ENCODE data around the gene SIX3.

Gene SIX3

GRCh38 chr2:44957656-44958327, 16.3 kb downstream of the SIX3 start:
- Histone ChIP-seq H3K23ac (ENCODE audit: low read depth, low read length, poor library complexity) (no peak overlapping the region), H4K8ac (ENCODE audit: low read depth, low read length) (no peak overlapping the region), H3K79me1 (ENCODE audit: low read depth, low read length) (peaks cover 11% of the 10 kb centered on the region), H2BK5ac (ENCODE audit: low read length) (no peak overlapping the region), H2BK15ac (ENCODE audit: low read length) (no peak overlapping the region), H3K36me3 (replicated peaks in 1 of 2; ENCODE audit: control insufficient read depth in 2 of 2, insufficient read depth in 2 of 2, low read length in 2 of 2) (no peaks in the 10 kb centered on the region), H2BK120ac (ENCODE audit: low read depth, low read length) (no peak overlapping the region), H3K27me3 (ENCODE audit: control insufficient read depth in 3 of 3, insufficient read depth in 3 of 3, low read depth in 1 of 3, low read length in 3 of 3) (peaks cover 0 to 50% (median 23%) of the 10 kb centered on the region in 3 experiments), H3K14ac (ENCODE audit: low read length) (no peak overlapping the region), H2BK12ac (ENCODE audit: low read length) (no peak overlapping the region), H3K9me3 (replicated peaks in 1 of 2; ENCODE audit: control insufficient read depth in 2 of 2, insufficient read depth in 1 of 2, low read depth in 1 of 2, low read length in 2 of 2) (peaks cover 4 to 12% of the 10 kb centered on the region in 2 donors), H3K9ac (ENCODE audit: low read depth, low read length, poor library complexity) (no peak overlapping the region), H3K4me3 (ENCODE audit: low read length in 2 of 2) (no peak overlapping the region), H2AK5ac (ENCODE audit: low read depth, low read length) (no peak overlapping the region), H4K91ac (ENCODE audit: low read depth, low read length, poor library complexity) (no peak overlapping the region), H3K4me1 (ENCODE audit: control insufficient read depth in 2 of 2, insufficient read depth in 1 of 2, low read depth in 1 of 2, low read length in 2 of 2) (peaks cover 8 to 32% of the 10 kb centered on the region in 2 donors), H3K4ac (ENCODE audit: low read length) (no peak overlapping the region), H3K4me2 (ENCODE audit: insufficient read depth, low read length, poor library complexity, severe bottlenecking) (no peak overlapping the region), H3K18ac (ENCODE audit: low read length) (no peak overlapping the region), H3K27ac (replicated peaks; ENCODE audit: low read length) (no peak overlapping the region), H2AFZ (ENCODE audit: low read length) (no peak overlapping the region)
- WGBS, 2 donors (ENCODE audit: extremely low coverage in 2 of 2, insufficient read length in 2 of 2, insufficient replicate concordance in 1 of 2) = no CpG with 5 or more reads among the region's 6 CpGs
- DNase-seq (ENCODE audit: low spot score) = no peak

- no peak overlapping the region for H3K4me2 ChIP-seq (ENCODE audit: insufficient read depth, low read length, poor library complexity, severe bottlenecking)
- H3K4me1 ChIP-seq (ENCODE audit: control insufficient read depth in 2 of 2, insufficient read depth in 1 of 2, low read depth in 1 of 2, low read length in 2 of 2) = peaks cover 6 to 25% of the 10 kb centered on the region in 2 donors
- no peak overlapping the region for H2AK5ac ChIP-seq (ENCODE audit: low read depth, low read length)
- H3K27me3 ChIP-seq (ENCODE audit: control insufficient read depth in 3 of 3, insufficient read depth in 3 of 3, low read depth in 1 of 3, low read length in 3 of 3) = peaks cover 0 to 34% (median 9%) of the 10 kb centered on the region in 3 experiments
- peaks cover 8% of the 10 kb centered on the region for H3K79me1 ChIP-seq (ENCODE audit: low read depth, low read length)
- no peak overlapping the region for H3K9ac ChIP-seq (ENCODE audit: low read depth, low read length, poor library complexity)
- DNase-seq (ENCODE audit: low spot score) = no peak
- no peaks in the 10 kb centered on the region for H3K36me3 ChIP-seq (replicated peaks in 1 of 2; ENCODE audit: control insufficient read depth in 2 of 2, insufficient read depth in 2 of 2, low read length in 2 of 2)
- H2BK12ac ChIP-seq (ENCODE audit: low read length) = no peak overlapping the region
- H2BK15ac ChIP-seq (ENCODE audit: low read length) = no peak overlapping the region
- H3K27ac ChIP-seq (replicated peaks; ENCODE audit: low read length) = no peak overlapping the region
- no peak overlapping the region for H4K8ac ChIP-seq (ENCODE audit: low read depth, low read length)
- H3K14ac ChIP-seq (ENCODE audit: low read length) = no peak overlapping the region
- H3K4ac ChIP-seq (ENCODE audit: low read length) = no peak overlapping the region
- no peaks in the 10 kb centered on the region for H3K9me3 ChIP-seq (replicated peaks in 1 of 2; ENCODE audit: control insufficient read depth in 2 of 2, insufficient read depth in 1 of 2, low read depth in 1 of 2, low read length in 2 of 2)
- no peak overlapping the region for H3K4me3 ChIP-seq (ENCODE audit: low read length in 2 of 2)
- no peak overlapping the region for H3K23ac ChIP-seq (ENCODE audit: low read depth, low read length, poor library complexity)
- H3K18ac ChIP-seq (ENCODE audit: low read length) = no peak overlapping the region
- WGBS, 2 donors (ENCODE audit: extremely low coverage in 2 of 2, insufficient read length in 2 of 2, insufficient replicate concordance in 1 of 2) = no CpG with 5 or more reads among the region's 6 CpGs
- no peak overlapping the region for H2AFZ ChIP-seq (ENCODE audit: low read length)
- no peak overlapping the region for H2BK120ac ChIP-seq (ENCODE audit: low read depth, low read length)
- H4K91ac ChIP-seq (ENCODE audit: low read depth, low read length, poor library complexity) = no peak overlapping the region
- H2BK5ac ChIP-seq (ENCODE audit: low read length) = no peak overlapping the region
These were observed 18.4 kb downstream of the SIX3 start for GRCh38 chr2:44959855-44960254.

GRCh38 chr2:44960871-44961270, 19.4 kb downstream of the SIX3 start:
- no peak overlapping the region for H3K23ac ChIP-seq (ENCODE audit: low read depth, low read length, poor library complexity)
- H4K8ac ChIP-seq (ENCODE audit: low read depth, low read length) = no peak overlapping the region
- H3K14ac ChIP-seq (ENCODE audit: low read length) = no peak overlapping the region
- no peak overlapping the region for H4K91ac ChIP-seq (ENCODE audit: low read depth, low read length, poor library complexity)
- H3K4me1 ChIP-seq (ENCODE audit: control insufficient read depth in 2 of 2, insufficient read depth in 1 of 2, low read depth in 1 of 2, low read length in 2 of 2) = peaks cover 0 to 22% of the 10 kb centered on the region in 2 donors
- no peak overlapping the region for H3K9ac ChIP-seq (ENCODE audit: low read depth, low read length, poor library complexity)
- no peak overlapping the region for H3K4me2 ChIP-seq (ENCODE audit: insufficient read depth, low read length, poor library complexity, severe bottlenecking)
- H3K18ac ChIP-seq (ENCODE audit: low read length) = no peak overlapping the region
- no peaks in the 10 kb centered on the region for H3K9me3 ChIP-seq (replicated peaks in 1 of 2; ENCODE audit: control insufficient read depth in 2 of 2, insufficient read depth in 1 of 2, low read depth in 1 of 2, low read length in 2 of 2)
- no peak overlapping the region for H2BK120ac ChIP-seq (ENCODE audit: low read depth, low read length)
- no peak overlapping the region for H2BK5ac ChIP-seq (ENCODE audit: low read length)
- no peak overlapping the region for H3K4ac ChIP-seq (ENCODE audit: low read length)
- DNase-seq (ENCODE audit: low spot score) = no peak
- H2AFZ ChIP-seq (ENCODE audit: low read length) = no peak overlapping the region
- no peak overlapping the region for H2BK12ac ChIP-seq (ENCODE audit: low read length)
- H3K27me3 ChIP-seq (ENCODE audit: control insufficient read depth in 3 of 3, insufficient read depth in 3 of 3, low read depth in 1 of 3, low read length in 3 of 3) = peaks cover 0 to 24% (median under 1%) of the 10 kb centered on the region in 3 experiments
- H3K27ac ChIP-seq (replicated peaks; ENCODE audit: low read length) = no peak overlapping the region
- no peak overlapping the region for H2AK5ac ChIP-seq (ENCODE audit: low read depth, low read length)
- H3K79me1 ChIP-seq (ENCODE audit: low read depth, low read length) = peaks cover 3% of the 10 kb centered on the region
- H3K4me3 ChIP-seq (ENCODE audit: low read length in 2 of 2) = no peak overlapping the region
- no CpG with 5 or more reads among the region's 5 CpGs for WGBS, 2 donors (ENCODE audit: extremely low coverage in 2 of 2, insufficient read length in 2 of 2, insufficient replicate concordance in 1 of 2)
- no peaks in the 10 kb centered on the region for H3K36me3 ChIP-seq (replicated peaks in 1 of 2; ENCODE audit: control insufficient read depth in 2 of 2, insufficient read depth in 2 of 2, low read length in 2 of 2)
- no peak overlapping the region for H2BK15ac ChIP-seq (ENCODE audit: low read length)

GRCh38 chr2:44962176-44962695, 20.7 kb downstream of the SIX3 start:
- WGBS, 2 donors (ENCODE audit: extremely low coverage in 2 of 2, insufficient read length in 2 of 2, insufficient replicate concordance in 1 of 2) = no CpG with 5 or more reads among the region's 5 CpGs
- H3K27me3 ChIP-seq (ENCODE audit: control insufficient read depth in 3 of 3, insufficient read depth in 3 of 3, low read depth in 1 of 3, low read length in 3 of 3) = peaks cover 0 to 15% (median 0%) of the 10 kb centered on the region in 3 experiments

More at GRCh38 chr2:44962176-44962695, 20.7 kb downstream of the SIX3 start:
- peaks cover 0 to 19% of the 10 kb centered on the region in 2 donors for H3K4me1 ChIP-seq (ENCODE audit: control insufficient read depth in 2 of 2, insufficient read depth in 1 of 2, low read depth in 1 of 2, low read length in 2 of 2)
- no peak overlapping the region for H3K27ac ChIP-seq (replicated peaks; ENCODE audit: low read length)
- no peak overlapping the region for H3K4ac ChIP-seq (ENCODE audit: low read length)
- H2BK120ac ChIP-seq (ENCODE audit: low read depth, low read length) = no peak overlapping the region
- no peak overlapping the region for H2BK12ac ChIP-seq (ENCODE audit: low read length)
- H3K4me2 ChIP-seq (ENCODE audit: insufficient read depth, low read length, poor library complexity, severe bottlenecking) = no peak overlapping the region
- DNase-seq (ENCODE audit: low spot score) = no peak
- no peak overlapping the region for H3K14ac ChIP-seq (ENCODE audit: low read length)
- H2AK5ac ChIP-seq (ENCODE audit: low read depth, low read length) = no peak overlapping the region
- no peak overlapping the region for H3K18ac ChIP-seq (ENCODE audit: low read length)
- no peak overlapping the region for H2BK5ac ChIP-seq (ENCODE audit: low read length)
- no peak overlapping the region for H2BK15ac ChIP-seq (ENCODE audit: low read length)
- no peaks in the 10 kb centered on the region for H3K36me3 ChIP-seq (replicated peaks in 1 of 2; ENCODE audit: control insufficient read depth in 2 of 2, insufficient read depth in 2 of 2, low read length in 2 of 2)
- no peak overlapping the region for H2AFZ ChIP-seq (ENCODE audit: low read length)
- H3K23ac ChIP-seq (ENCODE audit: low read depth, low read length, poor library complexity) = no peak overlapping the region
- H3K4me3 ChIP-seq (ENCODE audit: low read length in 2 of 2) = no peak overlapping the region
- H3K9ac ChIP-seq (ENCODE audit: low read depth, low read length, poor library complexity) = no peak overlapping the region
- peaks cover 3% of the 10 kb centered on the region for H3K79me1 ChIP-seq (ENCODE audit: low read depth, low read length)
- H3K9me3 ChIP-seq (replicated peaks in 1 of 2; ENCODE audit: control insufficient read depth in 2 of 2, insufficient read depth in 1 of 2, low read depth in 1 of 2, low read length in 2 of 2) = no peaks in the 10 kb centered on the region
- no peak overlapping the region for H4K91ac ChIP-seq (ENCODE audit: low read depth, low read length, poor library complexity)
- H4K8ac ChIP-seq (ENCODE audit: low read depth, low read length) = no peak overlapping the region

Data from neuronal stem cell (in vitro differentiated cells).